Right ventricle myocardium superior (tissue), 1 donor: ENCODE data around the gene MAP3K20. TPM values are rescaled to one million over a fixed set of nuclear protein-coding genes. Genes with fewer than 3 reads are reported as not detected.
"Not testable (repeated sequence)": the region's sequence is repeated elsewhere in the genome, so short reads cannot be mapped to it uniquely, and the experiment has no call there.

Source experiments
- ATAC-seq: fragments of 200-7000 bp; cut with Tn5 transposase; one replicate; pipeline ENCODE4 v1.9.1; 2020; ENCODE audit warnings: mild to moderate bottlenecking; ENCODE audit not compliant: poor library complexity
- DNase-seq: peaks from one replicate; pipeline ENCODE4 v3.0.0-alpha.2; 2020
- intact Hi-C: fragments of 100-400 bp; cut with DNase I; formaldehyde crosslinking; loops from one replicate; pipeline ENCODE4 v1.11.2; 2022
- long read RNA-seq: library from polyadenylated mRNA; unstranded; transcript quantifications from one replicate; pipeline ENCODE4 v2.0.0, GENCODE V29; 2021
- total RNA-seq: library from RNA; stranded (reverse); fragmentation: NEBNext Ultra II Directional; extraction: Animal tissue kit (Norgen Biotek cat#: 25700); gene quantifications from one replicate; pipeline ENCODE4 v1.2.1, GENCODE V29; 2021
- donor health status: DM: no; HTN: yes; CAD: no; lungs with severe emphysema.

The MAP3K20 gene
- 402 TPM for total RNA-seq
- long read RNA-seq, full-length matches to known transcripts, result 158 of 368 reads
- long read RNA-seq, partial matches to known transcripts, result 125 of 368 reads
- long read RNA-seq, other reads (novel, unspliced or antisense), result 85 of 368 reads

DNA sequence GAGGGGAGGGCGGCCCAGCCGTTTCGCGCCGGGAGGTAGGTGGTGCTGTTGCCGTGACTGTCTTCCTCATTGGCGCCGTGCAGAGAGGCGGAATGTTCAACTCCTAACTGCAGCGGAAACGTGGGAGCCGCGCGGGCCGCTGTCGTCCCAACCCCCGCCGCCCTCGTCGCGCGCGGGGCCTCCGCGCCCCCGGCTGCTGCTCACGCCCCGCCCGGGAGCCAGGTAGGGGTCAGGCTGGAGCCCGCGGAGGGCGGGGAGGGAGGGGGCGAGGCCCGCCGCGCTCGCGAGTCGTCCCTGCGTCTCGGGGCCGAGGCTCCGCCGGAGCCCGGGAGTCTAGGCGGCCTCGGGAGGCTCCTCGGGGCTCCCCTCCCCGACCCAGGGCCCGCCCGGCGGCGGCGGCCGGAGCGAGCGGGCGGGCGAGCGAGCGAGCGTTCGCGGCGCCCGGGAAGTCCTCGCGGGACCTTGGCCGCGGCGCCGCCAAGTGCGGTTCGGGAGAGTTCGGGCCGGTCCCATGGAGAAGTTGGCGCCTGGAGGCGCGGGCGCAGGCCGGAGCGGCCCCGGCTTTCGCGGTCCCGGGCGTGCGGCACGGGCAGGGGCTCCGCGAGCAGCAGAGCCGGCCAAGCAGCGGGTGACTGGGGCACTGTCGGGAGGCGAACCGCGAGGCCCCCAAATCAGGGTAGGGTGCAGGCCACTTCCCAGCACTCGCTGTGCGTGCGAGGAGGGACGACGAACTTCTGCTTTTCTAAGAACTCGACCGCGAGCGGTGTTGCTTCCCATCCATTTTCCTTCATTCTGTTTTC is at the start of gene MAP3K20:
Gene MAP3K20, plus strand, starts transcription at position 66 of the 800 bp plus-strand sequence. CDS start 15,186 bp downstream, outside the sequence.
- intact Hi-C loops, result loop anchor here (5.0 kb wide), 2 partner anchors 39 to 131 kb away; no protein-coding TSS in a partner anchor
- ATAC-seq (peak; percentile 81), DNase-seq (peak; percentile 89)

DNA sequence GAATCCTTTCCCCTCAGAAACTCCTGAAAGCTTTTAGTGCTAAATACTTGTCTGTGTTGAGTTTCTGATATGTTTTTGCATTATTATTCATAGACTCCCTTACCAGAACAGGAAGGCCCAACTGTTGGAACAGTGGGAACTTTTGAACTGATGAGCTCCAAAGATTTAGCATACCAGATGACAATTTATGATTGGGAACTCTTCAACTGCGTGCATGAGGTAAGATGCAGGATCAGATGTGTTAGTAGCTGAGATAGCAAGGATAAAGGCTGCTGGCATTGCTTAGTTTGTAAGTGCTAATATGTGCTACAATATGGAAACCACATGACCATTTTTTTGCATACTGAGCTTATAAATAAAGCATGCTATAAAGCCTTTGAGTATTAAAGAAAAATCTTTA is 49.2 kb upstream of the MAP3K20 start:
- intact Hi-C loops, result no loop called here
- no peak for ATAC-seq
- DNase-seq, result no peak

DNA sequence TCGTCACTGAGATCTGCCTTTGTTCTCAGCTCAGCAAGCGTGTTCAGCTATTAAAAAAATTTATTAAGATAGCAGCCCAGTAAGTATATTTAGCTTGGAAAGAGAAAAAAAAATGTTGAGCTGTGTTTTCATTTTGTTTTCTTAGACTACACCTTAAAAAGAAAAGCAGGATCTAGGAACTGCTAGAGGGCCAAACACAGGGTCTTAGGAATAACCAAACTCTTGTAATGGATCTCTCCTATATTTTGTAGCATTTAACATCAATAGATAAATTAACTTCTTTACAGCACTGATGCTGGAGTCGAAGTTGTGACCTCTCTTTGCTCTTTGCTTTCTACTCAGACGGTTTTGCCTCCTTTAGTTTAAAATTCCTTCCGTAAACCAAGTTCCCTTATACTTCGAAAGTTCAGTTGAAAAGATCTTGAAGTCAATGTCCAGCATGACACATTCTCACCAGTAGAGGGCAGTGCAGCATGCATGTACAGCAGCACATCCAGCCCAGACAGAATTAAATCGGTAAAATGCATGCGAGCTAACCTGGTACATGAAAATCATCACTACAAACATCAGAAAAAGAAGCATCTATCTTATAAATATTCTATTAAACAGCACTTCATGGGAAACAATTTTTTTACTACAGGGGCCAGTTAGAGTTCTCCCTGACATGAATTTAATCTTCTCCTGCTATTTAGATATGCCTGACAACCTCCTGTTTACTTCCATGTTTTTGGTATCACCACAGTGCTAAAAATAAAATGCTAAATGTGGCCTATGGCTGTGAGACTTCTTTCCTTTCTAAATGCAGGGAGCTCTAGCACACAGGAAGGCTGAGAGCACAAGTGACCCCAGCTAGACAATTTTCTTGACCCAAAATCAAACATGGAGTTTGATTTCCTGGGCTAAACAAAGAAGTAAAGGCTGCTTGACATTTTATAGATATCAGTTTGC is 48.2 kb upstream of the MAP3K20 start:
- DNase-seq (peak; percentile 72), ATAC-seq (peak; percentile 90)
- intact Hi-C loops, result no loop called here

DNA sequence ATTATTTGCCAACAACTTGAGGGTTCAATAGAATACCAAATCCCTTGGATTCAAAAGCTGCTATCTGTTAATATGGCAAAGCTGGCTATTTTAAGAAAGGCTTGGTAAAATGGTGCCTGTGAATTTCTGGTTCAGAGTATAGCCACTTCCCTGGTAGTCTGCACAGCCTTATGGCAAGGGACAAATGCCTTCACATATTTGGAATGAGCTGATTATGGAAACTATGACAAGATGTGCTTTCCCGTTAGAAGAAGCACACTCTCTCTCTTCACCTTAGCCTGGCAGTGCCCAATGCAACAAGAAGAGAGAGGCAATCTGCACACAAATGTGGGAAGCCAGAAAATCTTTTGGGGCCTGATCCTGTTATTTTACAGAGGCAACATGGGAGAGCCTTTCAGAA is 47.5 kb upstream of the MAP3K20 start:
- DNase-seq (no peak), ATAC-seq (peak; percentile 67)
- intact Hi-C loops, result no loop called here

DNA sequence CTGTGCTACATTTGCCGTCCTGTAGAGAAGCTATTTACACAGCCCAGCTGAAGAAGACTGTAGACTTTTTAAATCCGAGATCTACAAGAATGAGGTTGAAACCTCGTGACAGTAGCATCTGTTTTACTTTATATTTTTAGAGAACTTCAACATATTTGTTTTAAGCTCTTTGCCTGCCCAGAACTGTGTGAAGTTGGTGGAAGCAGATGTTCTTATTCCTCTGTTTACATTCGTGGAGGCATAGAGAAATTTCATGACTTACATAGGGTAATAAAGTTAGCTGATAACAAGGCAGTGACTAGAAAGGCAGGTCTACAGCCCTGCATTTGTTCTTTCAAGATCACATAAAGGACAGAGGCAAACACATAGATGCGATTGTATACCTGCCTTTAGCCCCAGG is 47.0 kb upstream of the MAP3K20 start:
- intact Hi-C loops, result no loop called here
- ATAC-seq, result no peak
- no peak for DNase-seq

DNA sequence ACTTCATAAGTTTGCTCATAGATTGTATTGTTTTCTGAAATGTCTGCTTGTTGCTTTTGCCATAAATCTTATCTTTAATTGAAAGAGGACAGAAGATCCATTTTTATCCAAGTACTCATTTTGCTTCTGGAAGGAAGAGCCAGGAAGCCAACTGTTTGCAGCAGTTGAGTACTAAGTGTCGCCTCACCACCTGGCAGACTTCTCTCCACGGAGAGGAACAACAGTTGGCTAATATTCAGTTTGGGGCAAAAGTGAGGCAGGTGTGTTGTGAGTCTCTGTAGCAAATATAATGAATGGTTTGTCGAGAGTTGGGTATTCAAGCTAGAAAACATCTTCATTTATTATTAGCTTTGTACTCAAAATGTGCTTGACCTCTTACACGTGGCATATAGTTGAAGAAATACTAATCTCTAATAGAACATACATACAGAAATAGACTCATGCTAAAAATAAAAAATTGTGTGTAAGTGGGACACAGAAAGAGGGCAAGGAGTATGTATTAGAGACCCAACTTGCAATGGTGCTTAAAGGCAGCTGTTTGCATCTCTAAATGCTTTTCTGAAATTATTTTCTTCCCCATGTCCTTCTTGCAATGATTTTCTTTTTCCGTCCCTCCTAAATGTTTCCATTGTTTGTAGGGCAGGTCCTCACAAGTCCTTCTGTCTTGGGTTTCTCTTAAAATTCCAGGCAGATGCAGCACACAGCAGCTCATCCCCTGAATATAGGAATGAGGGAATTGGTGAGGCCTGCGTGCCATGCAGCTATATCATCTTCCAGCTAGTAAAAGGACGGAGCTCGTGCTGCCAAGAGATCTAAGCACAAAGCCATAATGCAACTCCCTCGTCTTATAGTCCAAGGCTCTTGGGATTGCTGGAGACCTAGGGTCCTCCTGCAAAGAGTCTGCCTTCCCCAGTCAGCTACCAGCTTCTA is 44.8 kb upstream of the MAP3K20 start:
- intact Hi-C loops, result no loop called here
- DNase-seq, result no peak
- ATAC-seq, result no peak

DNA sequence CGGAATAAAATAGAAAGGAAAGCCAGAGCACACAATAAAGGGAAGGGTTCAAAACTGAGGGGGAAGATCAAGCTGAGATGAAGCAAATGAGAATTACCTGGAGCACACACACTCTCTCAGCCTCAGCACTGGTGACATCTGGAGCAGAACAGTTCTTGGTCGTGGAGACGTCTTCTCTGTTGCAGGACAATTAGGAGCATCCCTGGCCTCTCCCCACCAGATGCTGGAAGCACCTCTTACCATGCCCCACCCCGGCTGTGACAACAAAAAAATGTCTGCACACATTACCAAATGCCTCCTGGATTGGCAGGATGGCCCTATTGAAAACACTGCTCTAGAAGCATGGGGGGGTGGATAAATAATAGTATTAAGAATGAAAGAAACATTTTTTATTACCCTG is 43.6 kb upstream of the MAP3K20 start:
- ATAC-seq (no peak), DNase-seq (no peak)
- intact Hi-C loops, result no loop called here

DNA sequence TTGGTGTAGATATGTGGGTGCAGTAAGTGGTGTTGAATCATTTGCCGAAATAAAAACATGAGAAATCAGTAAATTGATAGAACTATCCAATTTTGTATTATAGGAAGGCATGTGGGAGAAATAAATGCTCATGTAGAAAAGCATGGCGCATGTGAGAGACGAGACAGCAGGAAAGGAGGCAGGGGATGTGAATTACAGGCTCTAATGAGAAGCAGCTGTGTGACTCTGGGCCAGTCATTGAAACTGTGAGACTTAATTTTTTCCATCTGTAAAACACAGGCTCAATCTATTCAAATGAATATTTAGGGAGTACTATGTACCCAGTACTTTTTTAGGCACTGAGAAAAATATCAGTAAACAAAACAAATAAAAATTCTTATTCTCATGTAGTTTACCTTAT is 42.6 kb upstream of the MAP3K20 start:
- no peak for DNase-seq
- ATAC-seq, result no peak
- intact Hi-C loops, result no loop called here

DNA sequence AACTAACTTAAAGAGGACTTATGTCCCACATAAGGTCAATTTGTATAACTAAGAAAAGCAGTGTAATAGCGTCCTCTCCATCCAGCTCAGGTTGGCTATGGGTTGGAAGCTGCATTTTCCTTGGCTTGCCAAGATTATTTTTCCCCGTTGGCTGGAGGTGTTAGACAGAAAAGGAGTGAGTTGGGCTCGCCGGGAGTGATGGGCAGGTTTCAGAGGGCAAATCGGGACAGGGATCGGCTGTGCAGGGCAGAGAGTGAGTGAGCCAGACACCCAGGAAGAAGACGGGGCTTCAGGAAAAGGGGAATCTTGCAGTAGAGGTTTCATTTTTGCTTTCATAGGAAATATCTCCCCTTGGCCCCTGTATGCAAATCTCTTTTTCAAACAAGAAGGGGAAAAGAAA is 41.5 kb upstream of the MAP3K20 start:
- intact Hi-C loops, result no loop called here
- ATAC-seq, result peak; percentile 38
- no peak for DNase-seq

DNA sequence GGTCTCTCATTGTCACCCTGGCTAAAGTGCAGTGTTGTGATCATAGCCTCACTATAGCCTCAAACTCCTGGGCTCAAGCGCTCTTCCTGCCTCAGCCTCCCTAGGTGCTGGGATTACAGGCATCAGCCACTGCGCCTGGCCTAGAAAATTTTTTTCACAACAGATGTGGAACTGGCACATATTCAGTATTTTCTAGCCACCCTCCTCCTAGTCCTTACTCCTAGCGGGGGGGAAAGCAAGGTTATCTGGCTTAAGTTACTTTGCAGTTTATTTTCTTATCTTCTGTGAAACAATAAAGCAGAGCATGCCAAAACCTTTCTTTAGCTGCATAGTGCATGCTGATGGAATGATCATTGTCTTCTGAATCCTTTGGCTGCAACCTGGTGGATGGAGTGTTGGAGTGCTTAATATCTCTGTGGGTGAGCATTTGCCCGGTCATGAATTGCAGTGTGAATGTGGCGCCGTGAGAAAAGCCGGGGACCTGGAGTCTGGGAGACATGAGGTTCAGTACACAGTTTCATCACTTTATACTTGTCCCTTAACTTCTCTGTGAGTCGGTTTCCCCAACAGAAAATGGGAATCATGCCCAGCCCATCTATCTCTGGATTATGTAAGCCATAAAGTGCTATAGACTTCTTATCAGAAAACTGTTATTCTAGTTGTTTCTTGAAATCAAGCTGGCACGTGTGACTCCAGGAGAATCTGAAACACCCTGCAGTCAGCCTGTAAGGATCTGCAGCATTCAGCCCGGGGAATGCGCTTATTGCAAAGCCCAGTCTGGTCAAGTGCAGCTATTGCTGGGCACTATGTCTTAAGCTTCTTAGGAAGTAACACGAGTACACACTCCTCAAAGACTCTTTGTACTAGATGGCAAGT is 38.2 kb upstream of the MAP3K20 start:
- DNase-seq, result peak; percentile 66
- intact Hi-C loops, result loop anchor here (5.0 kb wide), 1 partner anchor 40 kb away; the partner anchor contains the start of gene MAP3K20
- peak; percentile 86 for ATAC-seq

DNA sequence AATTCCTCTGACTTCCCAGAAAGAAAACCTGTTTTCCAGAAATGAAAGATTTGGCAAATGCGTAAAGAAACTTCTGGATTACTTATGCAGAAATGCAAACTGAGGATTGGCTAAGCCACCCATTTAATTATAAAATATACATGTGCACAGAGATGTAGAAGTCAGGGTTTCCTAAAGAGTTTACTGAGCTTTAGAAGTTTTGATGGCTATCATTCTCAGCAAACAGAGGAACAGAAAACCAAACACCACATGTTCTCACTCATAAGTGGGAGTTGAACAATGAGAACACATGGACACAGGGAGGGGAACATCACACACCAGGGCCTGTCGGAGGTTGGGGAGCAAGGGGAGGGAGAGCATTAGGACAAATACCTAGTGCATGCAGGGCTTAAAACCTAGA is 37.4 kb upstream of the MAP3K20 start:
- intact Hi-C loops, result loop anchor here (5.0 kb wide), 1 partner anchor 39 kb away; the partner anchor contains the start of gene MAP3K20
- DNase-seq, ATAC-seq: not testable (repeated sequence)

DNA sequence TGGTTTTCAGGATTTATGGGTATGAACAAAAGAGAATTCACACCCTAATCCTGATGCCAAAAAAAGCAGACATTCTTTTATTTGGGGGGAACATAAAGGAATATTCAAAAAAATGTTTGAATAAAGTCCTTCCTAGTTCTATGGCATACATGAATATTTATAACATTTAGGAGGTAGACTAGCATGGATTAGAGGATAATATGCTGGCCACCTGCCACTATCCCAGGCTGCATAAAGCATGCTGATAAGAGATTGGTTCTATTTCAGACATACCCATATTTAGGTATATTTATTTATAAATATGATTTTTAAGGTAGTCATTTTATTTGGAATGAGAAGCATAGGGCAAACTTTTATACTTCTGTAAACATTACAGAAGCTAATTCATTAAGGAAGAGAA is 34.9 kb upstream of the MAP3K20 start:
- intact Hi-C loops, result no loop called here
- DNase-seq (no peak), ATAC-seq (no peak)

DNA sequence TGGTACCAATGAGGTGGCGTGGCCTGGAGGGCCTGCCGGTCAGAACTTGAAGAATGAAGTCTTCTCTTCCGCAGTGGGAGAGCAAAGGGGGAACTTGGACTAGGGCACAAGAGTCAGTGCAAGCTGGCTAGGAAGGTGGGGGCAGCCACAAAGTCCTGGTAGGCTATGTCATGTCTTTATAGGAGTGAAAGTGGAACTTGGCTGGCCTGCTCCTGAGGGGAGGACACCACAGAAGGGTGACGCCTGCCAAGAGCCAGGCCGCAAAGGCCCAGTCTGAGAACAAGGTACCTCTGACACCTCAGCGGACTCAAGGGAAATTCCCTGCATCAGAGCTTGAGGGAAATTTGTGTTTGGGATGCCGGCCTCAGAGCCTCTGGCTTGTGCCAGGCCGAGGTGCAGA is 32.2 kb upstream of the MAP3K20 start:
- intact Hi-C loops, result no loop called here
- peak; percentile 70 for ATAC-seq
- DNase-seq, result peak; percentile 68

DNA sequence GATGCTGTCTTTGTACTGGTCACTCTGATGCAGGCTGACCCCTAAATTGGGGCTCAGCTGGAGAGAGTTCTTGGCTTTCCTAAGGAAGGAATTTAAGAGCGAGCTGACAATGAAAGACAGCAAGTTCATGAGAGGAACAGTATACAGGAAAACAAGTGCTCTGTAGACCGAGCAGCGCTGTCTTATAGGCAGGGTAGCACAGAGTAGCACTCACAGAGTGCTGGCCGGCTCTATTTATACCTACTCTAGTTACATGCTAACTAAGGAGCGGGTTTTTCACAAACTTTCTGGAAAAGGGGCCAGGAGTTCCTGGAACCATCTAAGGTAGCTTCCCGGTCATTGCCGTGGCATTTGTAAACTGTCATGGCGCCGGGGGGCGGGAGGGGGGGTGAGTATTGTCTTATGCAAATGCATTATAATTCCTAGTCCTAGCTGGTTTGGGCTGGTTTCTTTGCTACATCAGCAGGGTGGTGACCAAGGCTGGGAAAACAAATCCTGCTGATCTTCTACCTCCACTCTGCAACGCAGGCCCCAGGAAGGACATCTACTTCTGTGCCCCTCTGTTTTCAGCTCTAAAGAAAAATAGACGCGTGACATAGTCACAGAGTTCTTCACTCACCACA is 31.6 kb upstream of the MAP3K20 start:
- DNase-seq (no peak), ATAC-seq (no peak)
- intact Hi-C loops, result no loop called here

DNA sequence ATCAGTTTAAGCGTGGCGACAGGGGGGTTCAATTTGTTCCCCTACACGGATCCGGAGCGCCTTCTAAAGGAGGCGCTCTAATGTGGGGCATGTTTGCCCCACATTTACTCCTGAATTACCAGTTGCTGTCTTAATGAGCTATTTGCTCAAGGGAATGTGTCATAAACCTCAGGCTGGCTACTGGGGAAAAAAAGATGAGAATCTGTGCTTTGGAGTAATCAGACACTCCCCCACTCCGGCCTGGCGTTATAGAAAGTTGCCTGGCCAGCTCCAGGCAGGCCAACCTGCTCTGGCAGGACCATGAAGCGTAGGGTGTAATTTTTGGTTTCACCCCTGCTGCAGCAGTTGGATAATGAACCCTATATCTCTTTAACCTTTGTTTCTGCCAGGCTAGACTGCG is 31.0 kb upstream of the MAP3K20 start:
- intact Hi-C loops, result no loop called here
- DNase-seq (no peak), ATAC-seq (no peak)

DNA sequence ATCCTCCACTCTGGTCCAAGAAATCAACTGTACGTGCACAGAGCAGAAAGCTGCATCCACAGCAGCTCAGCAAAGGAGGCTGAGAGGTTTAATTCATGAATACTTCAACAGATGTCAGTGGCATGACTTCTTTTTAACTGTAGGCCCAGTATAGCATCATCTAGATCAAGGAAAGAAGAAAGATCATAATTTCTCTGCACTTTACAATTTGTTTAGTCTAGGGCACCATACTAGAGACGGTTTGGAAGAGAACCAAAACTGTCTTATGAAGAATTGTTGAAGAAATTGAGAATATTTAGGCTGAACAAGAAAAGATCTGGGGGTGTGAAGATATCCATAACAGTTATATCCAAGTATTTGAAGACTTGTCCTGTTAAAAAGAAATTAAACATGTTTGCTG is 30.5 kb upstream of the MAP3K20 start:
- intact Hi-C loops, result no loop called here
- DNase-seq, result no peak
- no peak for ATAC-seq

DNA sequence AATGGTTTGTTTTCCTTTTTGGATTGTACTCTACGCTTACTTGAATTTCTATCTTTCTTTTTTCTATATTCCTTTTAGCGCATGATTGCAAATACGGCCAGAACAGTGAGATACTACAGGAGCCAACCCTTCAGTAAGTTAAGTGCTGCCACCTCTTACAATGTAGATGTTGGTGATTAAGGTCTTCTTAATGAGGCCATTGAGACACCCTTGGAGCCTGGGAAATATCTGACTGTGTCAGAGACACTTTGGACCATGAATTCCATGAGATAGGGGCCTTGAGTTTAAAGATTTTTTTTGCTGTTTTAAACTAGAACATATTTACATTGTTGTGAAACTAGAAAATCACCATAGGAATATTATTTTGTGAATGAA is 27.1 kb upstream of the MAP3K20 start:
- DNase-seq (no peak), ATAC-seq (peak; percentile 26)
- intact Hi-C loops, result no loop called here
